ENCODE measurements around the gene ZNF277.

GRCh38 chr7:112201411-112201810, 5.1 kb upstream of the ZNF277 start:
- TF ChIP-seq CTCF (IDR thresholded peaks at IDR 0.05) (no peak), POLR2A (IDR thresholded peaks at IDR 0.05) (no peak)
